Ishikawa (cell line): Measurements from ENCODE around the gene POLR2J.

Experiments used
- CEBPB ChIP-seq: IDR thresholded peaks from 2 replicates; pipeline ENCODE4 v1.6.1; 2012
- CREB1 ChIP-seq: IDR thresholded peaks from 2 replicates; pipeline ENCODE4 v1.6.1; 2012; ENCODE audit warnings: low read depth
- EGR1 ChIP-seq: IDR thresholded peaks from 2 replicates; pipeline ENCODE4 v1.6.1; 2012
- EP300 ChIP-seq: IDR thresholded peaks from 2 replicates; pipeline ENCODE4 v1.6.1; 2012; ENCODE audit warnings: borderline replicate concordance
- FOXM1 ChIP-seq: IDR thresholded peaks from 2 replicates; pipeline ENCODE4 v1.6.1; 2012; ENCODE audit warnings: low read depth, borderline replicate concordance
- MAX ChIP-seq: IDR thresholded peaks from 2 replicates; pipeline ENCODE4 v1.6.1; 2012
- NFIC ChIP-seq: IDR thresholded peaks from 2 replicates; pipeline ENCODE4 v1.6.1; 2012
- RAD21 ChIP-seq: IDR thresholded peaks from 2 replicates; pipeline ENCODE4 v1.6.1; 2012; ENCODE audit warnings: low read depth
- REST ChIP-seq: IDR thresholded peaks from 2 replicates; pipeline ENCODE4 v1.6.1; 2012; ENCODE audit warnings: low read depth, mild to moderate bottlenecking
- TAF1 ChIP-seq: IDR thresholded peaks from 2 replicates; pipeline ENCODE4 v1.6.1; 2012; ENCODE audit warnings: low read depth, mild to moderate bottlenecking
- TCF12 ChIP-seq: IDR thresholded peaks from 2 replicates; pipeline ENCODE4 v1.6.1; 2012; ENCODE audit warnings: low read depth
- TEAD4 ChIP-seq: IDR thresholded peaks from 2 replicates; pipeline ENCODE4 v1.6.1; 2012
- YY1 ChIP-seq: IDR thresholded peaks from 2 replicates; pipeline ENCODE4 v1.6.1; 2012; ENCODE audit warnings: low read depth
- ZBTB7A ChIP-seq: IDR thresholded peaks from 2 replicates; pipeline ENCODE4 v1.6.1; 2012; ENCODE audit warnings: low read depth
- TF ChIP-seq, protein P1 (sequence below): IDR thresholded peaks from 2 replicates; pipeline ENCODE4 v1.6.1; 2012

The POLR2J gene

DNA sequence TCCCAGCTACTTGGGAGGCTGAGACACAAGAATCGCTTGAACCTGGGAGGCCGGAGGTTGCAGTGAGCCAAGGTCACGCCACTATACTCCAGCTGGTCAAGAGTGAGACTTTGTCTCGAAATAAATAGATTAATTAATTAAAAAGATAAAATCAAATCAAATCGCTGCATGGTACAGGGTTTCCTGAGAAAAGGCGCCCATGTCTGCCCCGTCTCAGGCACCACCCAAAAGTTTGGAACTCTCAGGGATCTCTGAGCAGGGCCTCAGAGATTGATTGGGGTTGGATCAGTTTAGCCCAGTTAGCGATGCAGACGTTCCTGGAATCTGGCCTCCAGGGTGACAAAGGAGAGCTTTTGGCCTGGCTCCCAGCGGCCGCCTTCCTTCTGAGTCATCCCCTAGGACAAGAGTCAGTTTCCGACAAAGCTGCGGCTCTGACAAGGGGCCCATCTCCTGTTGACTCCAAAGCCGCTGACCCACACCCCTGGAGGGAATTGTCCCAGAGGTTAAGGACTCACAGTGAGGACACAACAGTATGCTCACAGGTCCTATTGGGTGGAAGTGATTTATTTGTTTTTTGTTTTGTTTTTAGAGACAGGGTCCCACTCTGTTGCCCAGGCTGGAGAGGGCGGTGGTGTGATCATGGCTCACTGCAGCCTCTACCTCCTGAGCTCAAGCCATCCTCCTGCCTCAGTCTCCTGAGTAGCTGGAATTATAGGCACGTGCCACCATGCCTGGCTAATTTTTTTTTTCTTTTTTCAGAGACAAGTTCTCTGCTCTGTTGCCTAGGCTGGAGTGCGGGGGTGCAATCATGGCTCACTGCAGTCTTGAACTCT, 38.5 kb downstream of the POLR2J start:
- TF ChIP-seq EGR1 (no peak), NFIC (peak; percentile 72), TEAD4 (peak; percentile 55), TCF12 (peak; percentile 32; the same call in 1 of the 2 replicates)

DNA sequence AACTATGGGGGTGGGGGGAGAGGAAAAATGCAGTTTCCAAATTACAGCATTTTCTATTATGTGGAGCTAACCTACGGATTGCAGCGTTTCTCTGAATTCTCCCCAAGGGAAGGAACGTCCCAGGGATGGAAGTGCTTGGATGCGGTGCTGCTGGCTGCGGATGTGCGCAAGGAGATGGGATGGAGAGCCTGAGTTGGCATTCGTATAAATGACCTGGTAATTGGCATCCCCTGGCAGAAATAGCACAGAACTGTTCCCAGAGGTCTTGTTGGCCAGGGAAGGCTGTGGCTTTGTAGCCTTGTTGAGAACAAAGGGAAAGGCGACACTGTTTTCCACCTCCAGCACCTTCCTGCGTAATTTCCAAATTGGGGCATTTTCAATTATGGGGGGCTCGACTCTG, 42.6 kb downstream of the POLR2J start:
- no peak for TF ChIP-seq EP300
- no peak for TF ChIP-seq YY1
- TF ChIP-seq RAD21 = no peak
- TF ChIP-seq, protein P1, sequence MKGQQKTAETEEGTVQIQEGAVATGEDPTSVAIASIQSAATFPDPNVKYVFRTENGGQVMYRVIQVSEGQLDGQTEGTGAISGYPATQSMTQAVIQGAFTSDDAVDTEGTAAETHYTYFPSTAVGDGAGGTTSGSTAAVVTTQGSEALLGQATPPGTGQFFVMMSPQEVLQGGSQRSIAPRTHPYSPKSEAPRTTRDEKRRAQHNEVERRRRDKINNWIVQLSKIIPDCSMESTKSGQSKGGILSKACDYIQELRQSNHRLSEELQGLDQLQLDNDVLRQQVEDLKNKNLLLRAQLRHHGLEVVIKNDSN = no peak
- TF ChIP-seq TAF1 = no peak
- TF ChIP-seq CREB1 = no peak
- no peak for TF ChIP-seq TEAD4
- TF ChIP-seq EGR1 = no peak
- TF ChIP-seq MAX = no peak
- no peak for TF ChIP-seq NFIC
- TF ChIP-seq REST = no peak
- no peak for TF ChIP-seq ZBTB7A
- no peak for TF ChIP-seq CEBPB

GRCh38 chr7:102434039-102434486, 44.7 kb downstream of the POLR2J start:
- no peak for TF ChIP-seq TCF12
- no peak for TF ChIP-seq REST
- no peak for TF ChIP-seq EP300
- no peak for TF ChIP-seq CREB1
- TF ChIP-seq RAD21 = no peak
- no peak for TF ChIP-seq ZBTB7A
- no peak for TF ChIP-seq TEAD4
- no peak for TF ChIP-seq CEBPB
- TF ChIP-seq TAF1 = no peak
- no peak for TF ChIP-seq FOXM1
- TF ChIP-seq EGR1 = no peak
- TF ChIP-seq, protein P1 = no peak
- no peak for TF ChIP-seq YY1
- TF ChIP-seq NFIC = no peak
- no peak for TF ChIP-seq MAX

- no peak for TF ChIP-seq YY1
- no peak for TF ChIP-seq NFIC
- no peak for TF ChIP-seq TCF12
- TF ChIP-seq, protein P1 = peak; percentile 94
- TF ChIP-seq CEBPB = no peak
- peak; percentile 66 for TF ChIP-seq EGR1
- TF ChIP-seq REST = no peak
- no peak for TF ChIP-seq EP300
- TF ChIP-seq ZBTB7A = peak; percentile 95
- no peak for TF ChIP-seq TEAD4
- TF ChIP-seq MAX = no peak
- no peak for TF ChIP-seq FOXM1
- TF ChIP-seq CREB1 = no peak
- TF ChIP-seq TAF1 = no peak
- no peak for TF ChIP-seq RAD21
Observed at GRCh38 chr7:102433219-102434038, 45.3 kb downstream of the POLR2J start, which contains the start of gene ORAI2. Gene ORAI2 (plus strand): TSS chr7:102433575. CDS start chr7:102438957, 5,382 bp downstream.
